H1 (cell line): ENCODE data around the gene SMC6.

Source experiments
- BRCA1 ChIP-seq: IDR thresholded peaks from 2 replicates; pipeline ENCODE4 v1.6.1; 2012; ENCODE audit warnings: low read depth, low read length, improper control_type of control experiment
- CBX5 ChIP-seq: fragments of 300-800, 300-1000 bp; sonication (generic); IDR thresholded peaks from 2 replicates; pipeline ENCODE4 v1.7.1; 2016; ENCODE audit warnings: antibody characterized with exemption, low read length, low read depth
- CBX8 ChIP-seq: fragments of 300-800, 300-1000 bp; sonication (generic); IDR thresholded peaks from 2 replicates; pipeline ENCODE4 v1.7.1; 2016; ENCODE audit warnings: low read depth, low read length, borderline replicate concordance
- CEBPB ChIP-seq: IDR thresholded peaks from 2 replicates; pipeline ENCODE4 v1.6.1; 2012; ENCODE audit warnings: low read depth, low read length
- EP300 ChIP-seq, 2 experiments: IDR thresholded peaks; 1 replicate in 1 of 2; 2 replicates in 1 of 2; pipeline ENCODE4 v1.6.1; 2011 to 2012; ENCODE audit warnings: low read depth in 2 of 2, low read length in 2 of 2, mild to moderate bottlenecking in 2 of 2, borderline replicate concordance in 1 of 2, inconsistent platforms in 1 of 2, moderate library complexity in 1 of 2
- EZH2 ChIP-seq: fragments of 200-600 bp; sonication (generic); IDR thresholded peaks from 2 replicates; pipeline ENCODE4 v1.7.1; 2012; ENCODE audit warnings: low read depth, mild to moderate bottlenecking, moderate library complexity, low read length, inconsistent platforms; ENCODE audit not compliant: severe bottlenecking
- JUN ChIP-seq: IDR thresholded peaks from 2 replicates; pipeline ENCODE4 v1.6.1; 2011; ENCODE audit warnings: low read depth, mild to moderate bottlenecking, improper control_type of control experiment, low read length
- PHF8 ChIP-seq: fragments of 200-600 bp; sonication (generic); conservative IDR thresholded peaks from 2 replicates; pipeline ENCODE4 v1.7.1; 2012; ENCODE audit warnings: low read depth, mild to moderate bottlenecking, inconsistent platforms, low read length, moderate library complexity
- POLR2A ChIP-seq, 2 experiments: IDR thresholded peaks; 1 replicate in 1 of 2; 2 replicates in 1 of 2; pipeline ENCODE4 v1.6.1; 2011; ENCODE audit warnings: low read depth in 2 of 2, low read length in 2 of 2, mild to moderate bottlenecking in 2 of 2; ENCODE audit errors: control extremely low read depth in 1 of 2
- RFX5 ChIP-seq: IDR thresholded peaks from 2 replicates; pipeline ENCODE4 v1.6.1; 2011; ENCODE audit warnings: low read depth, low read length, improper control_type of control experiment, borderline replicate concordance
- SIN3A ChIP-seq, 2 experiments: IDR thresholded peaks in 1 of 2; conservative IDR thresholded peaks in 1 of 2; 2 replicates each; pipeline ENCODE4 v1.6.1; 2011 to 2012; ENCODE audit warnings: low read length in 2 of 2, improper control_type of control experiment in 1 of 2, low read depth in 1 of 2, mild to moderate bottlenecking in 1 of 2
- TF ChIP-seq, protein P1 (sequence below), 3 experiments: IDR thresholded peaks; 1 replicate in 2 of 3; 2 replicates in 1 of 3; pipeline versions ENCODE4 v1.5.1 to v1.6.1; 2011; ENCODE audit warnings: low read length in 3 of 3, mild to moderate bottlenecking in 3 of 3, inconsistent platforms in 2 of 3, low read depth in 1 of 3, moderate library complexity in 1 of 3; ENCODE audit not compliant: insufficient read depth in 1 of 3; ENCODE audit errors: control extremely low read depth in 1 of 3
- TF ChIP-seq, protein P2 (sequence below): IDR thresholded peaks from 2 replicates; pipeline ENCODE4 v1.6.1; 2012; ENCODE audit warnings: inconsistent platforms

GRCh38 chr2:17708501-17708900 is 45.1 kb downstream of the SMC6 start:
- no peak for TF ChIP-seq POLR2A (IDR thresholded peaks at IDR 0.05; ENCODE audit: control extremely low read depth in 1 of 2, low read depth in 2 of 2, low read length in 2 of 2)
- TF ChIP-seq PHF8, result no peak
- no peak for TF ChIP-seq EP300 (IDR thresholded peaks at IDR 0.05; ENCODE audit: borderline replicate concordance in 1 of 2, low read depth in 2 of 2, low read length in 2 of 2)
- TF ChIP-seq, protein P1, sequence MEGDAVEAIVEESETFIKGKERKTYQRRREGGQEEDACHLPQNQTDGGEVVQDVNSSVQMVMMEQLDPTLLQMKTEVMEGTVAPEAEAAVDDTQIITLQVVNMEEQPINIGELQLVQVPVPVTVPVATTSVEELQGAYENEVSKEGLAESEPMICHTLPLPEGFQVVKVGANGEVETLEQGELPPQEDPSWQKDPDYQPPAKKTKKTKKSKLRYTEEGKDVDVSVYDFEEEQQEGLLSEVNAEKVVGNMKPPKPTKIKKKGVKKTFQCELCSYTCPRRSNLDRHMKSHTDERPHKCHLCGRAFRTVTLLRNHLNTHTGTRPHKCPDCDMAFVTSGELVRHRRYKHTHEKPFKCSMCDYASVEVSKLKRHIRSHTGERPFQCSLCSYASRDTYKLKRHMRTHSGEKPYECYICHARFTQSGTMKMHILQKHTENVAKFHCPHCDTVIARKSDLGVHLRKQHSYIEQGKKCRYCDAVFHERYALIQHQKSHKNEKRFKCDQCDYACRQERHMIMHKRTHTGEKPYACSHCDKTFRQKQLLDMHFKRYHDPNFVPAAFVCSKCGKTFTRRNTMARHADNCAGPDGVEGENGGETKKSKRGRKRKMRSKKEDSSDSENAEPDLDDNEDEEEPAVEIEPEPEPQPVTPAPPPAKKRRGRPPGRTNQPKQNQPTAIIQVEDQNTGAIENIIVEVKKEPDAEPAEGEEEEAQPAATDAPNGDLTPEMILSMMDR (IDR thresholded peaks at IDR 0.05; ENCODE audit: control extremely low read depth in 1 of 3, insufficient read depth in 1 of 3, low read depth in 1 of 3, low read length in 3 of 3), result no peak
- no peak for TF ChIP-seq CEBPB
- no peak for TF ChIP-seq BRCA1
- no peak for TF ChIP-seq JUN
- no peak for TF ChIP-seq CBX5
- TF ChIP-seq SIN3A (conservative IDR thresholded peaks at IDR 0.05 in 1 of 2, IDR thresholded peaks at IDR 0.05 in 1 of 2; ENCODE audit: low read depth in 1 of 2, low read length in 2 of 2), result no peak
- no peak for TF ChIP-seq EZH2
- no peak for TF ChIP-seq RFX5
- TF ChIP-seq, protein P2, sequence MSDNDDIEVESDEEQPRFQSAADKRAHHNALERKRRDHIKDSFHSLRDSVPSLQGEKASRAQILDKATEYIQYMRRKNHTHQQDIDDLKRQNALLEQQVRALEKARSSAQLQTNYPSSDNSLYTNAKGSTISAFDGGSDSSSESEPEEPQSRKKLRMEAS, result no peak
- no peak for TF ChIP-seq CBX8
